ENCODE results near the gene MTA3.
"Not testable (repeated sequence)": the region's sequence is repeated elsewhere in the genome, so short reads cannot be mapped to it uniquely, and the experiment has no call there.

MTA3 gene

DNA sequence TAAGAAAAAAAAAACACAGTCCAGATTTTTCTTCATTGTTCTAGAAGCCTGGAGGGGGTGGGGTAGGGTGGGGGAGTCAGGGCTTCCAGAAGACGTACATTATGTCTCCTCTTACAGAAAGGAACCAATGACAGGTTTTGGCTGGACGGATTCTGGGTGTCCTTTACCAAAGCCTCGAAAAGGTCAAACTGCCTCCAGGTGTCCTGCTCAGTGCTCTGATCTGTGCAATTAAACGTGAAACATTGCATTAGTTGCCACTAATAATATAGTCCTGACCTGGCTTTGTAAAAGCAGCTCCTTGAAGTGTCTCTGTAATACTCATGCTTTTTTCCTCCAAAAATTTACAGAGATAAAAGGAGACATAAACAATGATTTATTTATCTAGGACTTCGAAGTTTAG is 11.1 kb upstream of the MTA3 start:
- no peaks in the 10 kb centered on the region for H3K9me3 Mint-ChIP-seq

DNA sequence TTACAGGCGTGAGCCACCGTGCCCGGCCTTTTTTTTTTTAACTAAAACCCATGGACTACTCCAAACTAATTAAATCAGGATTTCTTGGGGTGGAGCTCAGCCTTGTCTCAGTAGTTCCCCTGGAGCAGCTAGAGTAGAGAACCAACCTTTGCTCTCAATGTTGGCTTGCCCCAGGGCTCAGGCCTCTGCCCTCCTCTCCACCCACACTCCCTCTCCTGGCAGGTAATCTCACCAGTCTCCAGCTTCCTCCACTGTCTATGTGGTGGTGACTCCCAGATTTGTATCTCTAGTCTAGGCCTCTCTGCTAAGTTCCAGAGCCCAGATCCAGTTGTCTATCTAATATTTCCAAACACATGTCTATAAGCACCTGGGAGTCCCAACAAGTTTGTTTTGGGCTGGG is 9.6 kb upstream of the MTA3 start:
- no peak overlapping the region for H3K4me3 Mint-ChIP-seq
- H3K9me3 Mint-ChIP-seq, result no peaks in the 10 kb centered on the region
- no peak for DNase-seq
- no peaks in the 10 kb centered on the region for H3K36me3 Mint-ChIP-seq
- H3K4me1 Mint-ChIP-seq, result no peaks in the 10 kb centered on the region
- peaks cover 16% of the 10 kb centered on the region for H3K27me3 Mint-ChIP-seq
- H3K27ac Mint-ChIP-seq, result no peak overlapping the region
- CTCF ChIA-PET, result no interaction called here

More for the DNA sequence above, 11.1 kb upstream of the MTA3 start:
- H3K4me3 Mint-ChIP-seq, result no peak overlapping the region
- CTCF ChIA-PET, result no interaction called here
- DNase-seq, result no peak
- H3K27ac Mint-ChIP-seq, result no peak overlapping the region
- H3K4me1 Mint-ChIP-seq, result no peaks in the 10 kb centered on the region
- H3K36me3 Mint-ChIP-seq, result no peaks in the 10 kb centered on the region
- peaks cover 9% of the 10 kb centered on the region for H3K27me3 Mint-ChIP-seq

DNA sequence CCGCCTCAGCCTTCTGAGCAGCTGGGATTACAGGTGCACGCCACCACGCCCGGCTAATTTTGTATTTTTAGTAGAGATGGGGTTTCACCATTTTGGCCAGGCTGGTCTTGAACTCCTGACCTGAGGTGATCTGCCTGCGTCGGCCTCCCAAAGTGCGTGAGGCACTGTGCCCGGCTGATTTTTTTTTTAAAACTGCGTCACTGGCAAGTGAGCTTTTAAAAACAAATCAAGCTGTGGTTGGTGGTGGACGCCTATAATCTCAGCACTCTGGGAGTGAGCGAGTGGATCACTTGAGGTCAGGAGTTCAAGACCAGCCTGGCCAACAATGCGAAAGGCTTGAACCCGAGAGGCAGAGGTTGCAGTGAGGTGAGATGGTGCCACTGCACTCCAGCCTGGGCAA is 8.3 kb upstream of the MTA3 start:
- CTCF ChIA-PET, H3K27ac Mint-ChIP-seq: not testable (repeated sequence)

DNA sequence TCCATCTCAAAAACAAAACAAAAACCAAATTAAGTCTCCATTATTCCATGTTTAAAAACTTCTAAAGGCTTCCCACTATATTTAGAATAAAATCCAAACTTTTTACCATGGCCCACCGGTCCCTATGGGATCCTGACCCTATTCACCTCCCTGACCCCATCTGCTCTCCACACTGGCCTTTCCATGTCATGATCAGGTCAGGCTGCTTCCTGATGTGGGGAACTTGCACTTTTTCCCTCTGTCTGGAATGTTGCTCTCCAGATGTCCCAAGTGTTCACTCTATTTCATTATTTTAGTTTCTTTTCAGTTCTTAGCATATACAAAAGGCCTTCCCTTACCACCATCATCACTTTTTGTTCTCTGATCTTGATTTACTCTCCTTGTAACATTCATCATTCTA is 7.5 kb upstream of the MTA3 start:
- Mint-ChIP-seq H3K27ac (no peak overlapping the region), H3K4me1 (no peaks in the 10 kb centered on the region), H3K4me3 (no peak overlapping the region), H3K27me3 (peaks cover 27% of the 10 kb centered on the region), H3K9me3 (no peaks in the 10 kb centered on the region), H3K36me3 (no peaks in the 10 kb centered on the region)
- no peak for DNase-seq
- CTCF ChIA-PET, result no interaction called here

More for the DNA sequence above, 8.3 kb upstream of the MTA3 start:
- H3K4me3 Mint-ChIP-seq, H3K36me3 Mint-ChIP-seq, H3K4me1 Mint-ChIP-seq, H3K9me3 Mint-ChIP-seq, DNase-seq: not testable (repeated sequence)
- peaks cover 25% of the 10 kb centered on the region for H3K27me3 Mint-ChIP-seq

DNA sequence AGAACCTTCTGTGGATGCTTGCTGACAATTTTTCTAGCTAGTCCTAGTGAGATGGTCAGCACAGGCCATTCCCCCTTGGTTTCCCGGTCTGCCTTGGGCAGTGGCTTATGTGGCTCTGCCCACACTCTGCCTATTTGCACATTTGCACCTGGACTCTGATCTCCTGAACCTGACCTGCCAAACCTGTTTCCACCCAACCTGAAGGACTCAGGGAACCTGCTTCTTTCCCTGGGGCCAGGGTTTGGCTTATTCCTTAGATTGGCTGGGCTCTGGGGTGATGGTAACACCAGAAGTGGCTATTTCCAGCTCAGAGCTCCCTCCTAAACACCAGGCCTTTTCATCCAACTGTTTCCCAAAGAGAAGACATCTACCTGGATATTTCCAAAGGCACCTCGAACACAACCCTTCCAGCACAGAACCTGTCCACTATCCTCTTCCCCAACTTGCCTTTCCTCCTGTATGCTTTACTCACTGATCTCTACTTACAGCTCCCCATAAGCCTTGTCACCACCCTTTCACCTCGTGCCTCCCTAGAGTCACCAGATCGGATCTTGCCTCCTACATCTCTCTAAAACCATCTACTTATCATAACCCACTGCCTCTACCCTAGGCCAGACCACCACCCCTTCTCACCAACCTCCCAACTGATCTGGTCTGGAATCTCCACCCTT is 5.8 kb upstream of the MTA3 start:
- no peaks in the 10 kb centered on the region for H3K9me3 Mint-ChIP-seq
- DNase-seq, result no peak
- peaks cover 15% of the 10 kb centered on the region for H3K4me1 Mint-ChIP-seq
- no peaks in the 10 kb centered on the region for H3K36me3 Mint-ChIP-seq
- CTCF ChIA-PET, result no interaction called here
- no peak overlapping the region for H3K27ac Mint-ChIP-seq
- peaks cover 19% of the 10 kb centered on the region for H3K27me3 Mint-ChIP-seq
- no peak overlapping the region for H3K4me3 Mint-ChIP-seq

DNA sequence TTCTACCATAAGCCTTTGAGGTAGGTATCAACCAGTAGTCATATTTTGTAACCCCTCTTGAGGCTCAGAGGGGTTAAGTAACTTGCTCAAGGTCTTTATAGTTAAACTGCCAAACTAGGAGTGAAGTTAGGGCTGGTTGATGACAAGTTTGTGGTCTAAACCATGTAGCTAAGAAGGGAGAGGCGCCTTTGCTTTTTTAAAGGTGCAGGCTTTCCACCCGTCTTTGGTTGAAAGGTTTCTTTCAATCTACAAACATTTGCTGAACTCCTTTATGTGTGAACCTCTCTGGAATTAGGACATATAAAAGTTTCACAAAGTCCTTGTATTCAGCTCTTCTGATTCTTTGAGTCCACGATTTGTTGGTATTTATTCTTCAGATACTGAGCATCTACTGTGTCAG is 2.4 kb upstream of the MTA3 start:
- Mint-ChIP-seq H3K4me1 (peaks cover 30% of the 10 kb centered on the region), H3K4me3 (no peak overlapping the region), H3K36me3 (peaks cover 8% of the 10 kb centered on the region), H3K9me3 (no peaks in the 10 kb centered on the region), H3K27ac (no peak overlapping the region), H3K27me3 (peaks cover 19% of the 10 kb centered on the region)
- DNase-seq, result no peak
- CTCF ChIA-PET, result no interaction called here

DNA sequence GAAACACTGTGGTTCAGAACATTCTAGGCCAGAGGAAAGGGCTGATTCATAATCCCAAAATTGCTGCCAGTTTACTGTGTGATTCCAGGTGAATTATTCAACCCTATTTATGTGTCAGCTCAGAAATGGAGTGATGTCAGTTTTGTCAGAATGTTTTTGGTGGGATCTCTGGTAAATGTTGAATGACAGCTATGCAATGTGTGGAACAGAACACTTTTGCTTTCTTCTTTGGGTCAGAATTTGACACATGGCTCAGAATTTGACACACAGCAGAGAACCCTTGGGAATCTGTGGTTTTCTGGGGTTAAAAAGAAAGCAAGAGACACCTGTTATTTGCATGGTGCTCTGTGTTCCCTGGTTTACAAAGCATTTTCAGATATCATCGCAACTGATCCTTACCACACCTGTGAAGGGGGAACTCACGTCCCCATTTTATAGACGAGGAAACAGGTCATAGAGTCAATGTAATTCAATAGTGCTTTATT is 1.6 kb upstream of the MTA3 start:
- Mint-ChIP-seq H3K4me1 (peaks cover 30% of the 10 kb centered on the region), H3K27ac (peak overlapping the region; percentile 71), H3K36me3 (peaks cover 8% of the 10 kb centered on the region), H3K9me3 (no peaks in the 10 kb centered on the region), H3K27me3 (peaks cover 19% of the 10 kb centered on the region), H3K4me3 (peak overlapping the region; percentile 71)
- DNase-seq, result no peak
- CTCF ChIA-PET, result interaction anchor here (0.8 kb wide), 1 partner anchor 181 kb away, joined by 3 read pairs; no protein-coding TSS in a partner anchor

DNA sequence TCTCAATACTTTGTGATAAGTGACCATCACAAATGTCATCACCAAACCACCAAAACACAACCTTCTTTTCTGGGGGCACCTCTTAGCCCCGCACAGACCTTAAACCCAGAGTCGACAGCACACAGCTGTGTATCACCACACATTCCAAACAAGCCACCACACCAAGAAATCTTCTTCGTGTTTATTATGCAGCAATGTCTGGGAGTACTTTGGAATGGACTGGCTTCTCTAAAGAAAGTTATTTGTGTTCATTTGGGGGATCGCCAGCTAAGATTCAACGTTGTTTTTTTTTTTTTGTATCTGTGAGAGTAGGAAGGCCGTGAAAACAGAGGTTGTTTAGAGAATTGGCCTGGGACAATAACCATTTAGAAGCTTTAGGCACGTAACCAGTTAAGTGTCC is 1.1 kb upstream of the MTA3 start:
- Mint-ChIP-seq H3K27me3 (peaks cover 18% of the 10 kb centered on the region), H3K36me3 (peaks cover 8% of the 10 kb centered on the region), H3K4me3 (peak overlapping the region; percentile 71), H3K9me3 (no peaks in the 10 kb centered on the region), H3K27ac (peak overlapping the region; percentile 71), H3K4me1 (peaks cover 30% of the 10 kb centered on the region)
- DNase-seq, result no peak
- CTCF ChIA-PET, result interaction anchor here (0.8 kb wide), 1 partner anchor 182 kb away, joined by 3 read pairs; no protein-coding TSS in a partner anchor

DNA sequence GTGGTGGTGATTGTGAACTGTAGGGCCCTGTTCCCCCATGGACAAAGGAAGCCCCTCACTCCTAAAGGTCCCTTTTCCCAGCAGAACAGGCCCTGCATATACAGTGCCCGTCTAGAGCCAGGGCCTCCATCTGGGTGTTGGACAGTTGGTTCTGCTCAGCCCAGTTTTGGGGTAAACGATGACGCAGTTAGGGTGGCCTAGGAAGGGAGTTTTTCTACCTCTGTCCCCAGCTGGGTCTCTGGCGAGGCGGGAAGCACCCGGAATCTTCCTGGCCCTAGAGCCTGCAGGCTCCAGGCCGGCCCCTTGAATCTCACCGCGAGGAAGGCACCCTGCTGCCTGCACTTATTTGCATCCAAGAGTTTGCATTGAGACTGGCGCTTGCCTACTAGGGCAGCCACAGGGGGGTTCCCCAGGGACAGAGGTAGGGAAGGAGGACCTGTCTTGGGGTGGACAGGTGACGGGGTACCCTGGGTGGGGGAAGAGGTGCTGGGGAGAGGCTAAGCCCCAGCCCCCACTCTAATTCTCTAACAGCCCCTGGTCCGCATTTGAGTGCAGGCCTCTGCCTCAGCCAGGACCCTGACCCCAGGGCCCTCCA is 529 bp upstream of the MTA3 start:
- Mint-ChIP-seq H3K36me3 (peaks cover 12% of the 10 kb centered on the region), H3K27ac (peak overlapping the region; percentile 71), H3K9me3 (no peaks in the 10 kb centered on the region), H3K4me1 (peaks cover 30% of the 10 kb centered on the region), H3K27me3 (peaks cover 13% of the 10 kb centered on the region), H3K4me3 (peak overlapping the region; percentile 71)
- DNase-seq, result peak; percentile 33
- CTCF ChIA-PET, result no interaction called here

DNA sequence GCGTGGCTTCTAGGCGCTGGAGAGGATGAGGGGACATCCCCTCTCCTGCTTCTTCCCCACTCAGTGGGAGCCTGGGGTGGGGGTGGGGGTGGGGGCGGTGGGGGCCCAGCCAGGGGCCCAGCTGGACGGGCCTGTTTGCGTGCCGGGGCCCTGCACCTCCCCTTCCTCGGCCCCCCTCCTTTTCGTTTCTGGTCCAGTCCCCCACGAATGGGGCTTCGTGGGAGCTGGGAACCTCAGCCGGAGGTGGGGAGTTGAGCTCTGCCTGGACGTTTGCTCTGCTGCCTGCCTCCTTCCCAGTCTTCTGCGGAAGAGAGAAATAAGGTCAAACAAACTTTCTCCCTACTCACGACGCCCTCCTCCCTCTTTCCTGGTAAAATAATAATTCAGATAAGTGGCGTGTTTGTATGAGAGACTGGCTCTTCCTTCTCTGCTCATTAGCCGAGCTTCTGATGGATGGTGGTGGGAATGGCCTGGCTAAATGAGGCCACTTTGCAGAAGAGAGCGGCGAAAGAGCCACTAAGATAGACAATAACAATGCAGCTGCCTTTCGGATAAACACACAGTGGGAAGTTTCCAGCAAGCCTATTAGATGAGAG is 782 bp downstream of the MTA3 start:
- H3K27me3 Mint-ChIP-seq, result peaks cover 9% of the 10 kb centered on the region
- peaks cover 32% of the 10 kb centered on the region for H3K4me1 Mint-ChIP-seq
- peaks cover 15% of the 10 kb centered on the region for H3K36me3 Mint-ChIP-seq
- H3K9me3 Mint-ChIP-seq, result no peaks in the 10 kb centered on the region
- peak overlapping the region; percentile 99 for H3K4me3 Mint-ChIP-seq
- CTCF ChIA-PET, result interaction anchor here (1.2 to 1.4 kb wide), 2 partner anchors 23 to 94 kb away, joined by 3 to 4 read pairs; no protein-coding TSS in a partner anchor
- peak; percentile 45 for DNase-seq
- peak overlapping the region; percentile 93 for H3K27ac Mint-ChIP-seq

DNA sequence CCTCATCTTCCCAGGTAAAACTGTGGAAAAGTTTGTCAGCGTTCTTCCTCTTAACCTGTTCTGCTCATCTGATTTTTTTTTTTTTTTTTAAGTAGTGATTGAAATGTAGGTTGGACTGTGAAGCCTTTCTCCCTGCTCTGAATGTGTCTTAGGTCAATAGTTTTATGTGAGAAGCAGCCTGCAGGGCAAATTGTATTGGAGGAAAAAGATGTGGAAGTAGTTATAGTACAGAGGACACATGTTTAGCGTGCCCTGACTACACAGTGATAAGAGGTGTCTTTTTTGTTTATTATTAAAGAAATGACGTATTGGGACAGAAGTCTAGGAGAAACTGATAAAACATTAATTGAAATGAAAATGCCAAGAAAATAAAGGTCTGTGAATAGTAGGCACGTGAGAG is 1.5 kb downstream of the MTA3 start:
- H3K27me3 Mint-ChIP-seq, result peaks cover 6% of the 10 kb centered on the region
- no peaks in the 10 kb centered on the region for H3K9me3 Mint-ChIP-seq
- H3K4me1 Mint-ChIP-seq, result peaks cover 37% of the 10 kb centered on the region
- H3K27ac Mint-ChIP-seq, result peak overlapping the region; percentile 93
- peaks cover 16% of the 10 kb centered on the region for H3K36me3 Mint-ChIP-seq
- DNase-seq, result no peak
- CTCF ChIA-PET, result interaction anchor here (1.2 to 1.4 kb wide), 2 partner anchors 22 to 93 kb away, joined by 3 to 4 read pairs; no protein-coding TSS in a partner anchor
- H3K4me3 Mint-ChIP-seq, result peak overlapping the region; percentile 99

DNA sequence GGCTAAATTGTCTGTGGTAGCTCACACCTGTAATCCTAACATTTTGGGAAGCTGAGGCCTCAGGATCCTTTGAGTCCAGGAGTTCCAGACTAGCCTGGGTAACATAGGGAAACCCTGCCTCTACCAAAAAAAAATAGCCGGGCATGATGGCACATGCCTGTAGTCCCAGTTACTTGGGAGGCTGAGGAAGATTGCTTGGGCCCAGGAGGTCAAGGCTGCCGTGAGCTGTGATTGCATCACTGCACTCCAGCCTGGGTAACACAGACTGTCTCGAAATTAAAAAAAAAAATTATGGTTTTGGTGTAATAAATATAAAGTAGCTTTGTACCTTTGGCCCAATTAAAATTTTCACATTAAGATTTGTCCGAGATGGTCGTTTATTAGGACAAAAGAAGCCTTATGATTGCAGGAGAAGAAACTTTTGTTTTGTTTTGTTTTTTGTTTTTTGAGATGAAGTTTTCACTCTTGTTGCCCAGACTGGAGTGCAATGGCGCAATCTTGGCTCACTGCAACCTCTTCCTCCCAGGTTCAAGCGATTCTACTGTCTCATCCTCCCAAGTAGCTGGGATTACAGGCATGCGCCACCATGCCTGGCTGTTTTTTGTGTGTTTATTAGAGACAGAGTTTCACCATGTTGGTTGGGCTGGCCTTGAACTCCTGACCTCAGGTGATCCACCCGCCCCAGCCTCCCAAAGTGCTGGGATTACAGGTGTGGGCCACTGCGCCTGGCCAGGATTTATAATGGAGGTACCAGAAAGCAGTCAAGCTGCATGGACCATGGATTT is 4.1 kb downstream of the MTA3 start:
- DNase-seq, result no peak
- no peak overlapping the region for H3K27ac Mint-ChIP-seq
- peaks cover 38% of the 10 kb centered on the region for H3K4me1 Mint-ChIP-seq
- H3K27me3 Mint-ChIP-seq, result no peaks in the 10 kb centered on the region
- CTCF ChIA-PET, result no interaction called here
- H3K4me3 Mint-ChIP-seq, result no peak overlapping the region
- peaks cover 27% of the 10 kb centered on the region for H3K36me3 Mint-ChIP-seq
- no peaks in the 10 kb centered on the region for H3K9me3 Mint-ChIP-seq

DNA sequence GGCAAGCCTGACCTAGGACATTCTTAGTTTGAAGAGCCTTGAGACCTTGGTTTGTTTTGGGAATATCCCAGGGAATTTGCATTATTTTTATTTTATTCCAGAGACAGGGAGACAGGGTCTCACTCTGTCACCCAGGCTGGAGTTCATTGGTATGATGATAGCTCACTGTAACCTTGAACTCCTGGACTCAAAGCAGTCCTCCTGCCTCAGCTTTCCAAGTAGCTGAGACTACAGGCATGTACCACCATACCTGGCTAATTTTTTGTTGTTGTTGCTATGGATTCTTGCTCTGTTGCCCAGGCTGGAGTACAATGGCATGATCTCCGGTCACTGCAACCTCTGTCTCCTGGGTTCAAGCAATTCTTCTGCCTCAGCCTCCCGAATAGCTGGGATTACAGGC is 4.8 kb downstream of the MTA3 start:
- no peak overlapping the region for H3K4me3 Mint-ChIP-seq
- H3K4me1 Mint-ChIP-seq, result peaks cover 32% of the 10 kb centered on the region
- no peaks in the 10 kb centered on the region for H3K27me3 Mint-ChIP-seq
- no peaks in the 10 kb centered on the region for H3K9me3 Mint-ChIP-seq
- DNase-seq, result no peak
- H3K27ac Mint-ChIP-seq, result no peak overlapping the region
- peaks cover 30% of the 10 kb centered on the region for H3K36me3 Mint-ChIP-seq
- CTCF ChIA-PET, result no interaction called here

DNA sequence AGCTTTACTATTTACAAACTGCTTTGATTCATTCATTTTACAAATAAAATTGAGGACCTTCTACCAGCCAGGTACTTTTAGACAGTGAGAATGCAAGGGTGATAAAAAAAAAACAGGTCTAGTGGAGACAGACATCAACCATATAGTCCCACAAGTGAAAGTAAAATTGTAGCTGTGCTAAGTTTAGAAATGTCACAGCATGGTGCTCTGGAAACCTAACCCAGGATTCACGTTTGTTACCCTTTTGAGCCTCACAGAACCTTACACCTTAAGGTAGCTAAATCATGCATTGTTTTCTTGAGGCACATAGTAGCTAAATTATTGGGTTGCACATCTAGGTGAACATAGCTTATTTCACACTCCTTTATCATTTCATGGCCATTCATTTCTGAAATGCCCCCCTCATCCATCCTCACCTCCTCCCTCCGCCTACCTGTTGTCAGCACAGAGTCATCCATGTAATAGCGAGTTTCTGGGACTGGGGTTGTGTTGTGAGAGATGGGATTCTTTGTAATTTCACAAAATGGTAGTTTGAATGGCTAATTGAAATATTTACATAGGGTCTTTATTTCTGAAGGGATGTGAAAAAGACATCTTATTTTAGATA is 7.1 kb downstream of the MTA3 start:
- Mint-ChIP-seq H3K36me3 (peaks cover 37% of the 10 kb centered on the region), H3K4me1 (peaks cover 23% of the 10 kb centered on the region), H3K4me3 (no peak overlapping the region), H3K27me3 (no peaks in the 10 kb centered on the region), H3K9me3 (no peaks in the 10 kb centered on the region), H3K27ac (peak overlapping the region; percentile 2)
- no peak for DNase-seq
- CTCF ChIA-PET, result interaction anchor here (1.8 kb wide), 1 partner anchor 87 kb away, joined by 4 read pairs; no protein-coding TSS in a partner anchor

Measured in activated naive CD4-positive, alpha-beta T cell treated with anti-CD3 and anti-CD28 coated beads, Interleukin-2, amount 10 ng/mL, durations not matched to agents 7 days and 5 days (primary cell).